Small intestine (tissue), 7 donors: ENCODE data around the gene EXOSC9. TPM values are rescaled to one million over a fixed set of nuclear protein-coding genes. Genes with fewer than 3 reads are reported as not detected.

Source experiments
- DNase-seq, 2 donors: peaks; one replicate each; pipeline versions ENCODE4 v3.0.0 to v3.0.0-alpha.2; 2013
- FAIRE-seq: peaks from 2 replicates; lab custom pipeline; 2012; peaks lifted over from hg19 to GRCh38; lab: Jason Lieb, UNC
- H3K27ac ChIP-seq, 3 donors: one replicate each; pipeline ENCODE4 v1.5.1; 2013; ENCODE audit warnings: low read length in 2 of 3, mild to moderate bottlenecking in 2 of 3, control low read depth in 1 of 3, inconsistent platforms in 1 of 3, low read depth in 1 of 3, moderate library complexity in 1 of 3
- H3K27me3 ChIP-seq, 3 donors: one replicate each; pipeline ENCODE4 v1.6.1; 2013; ENCODE audit warnings: low read length in 3 of 3, inconsistent platforms in 1 of 3; ENCODE audit not compliant: control insufficient read depth in 3 of 3, insufficient read depth in 3 of 3
- H3K36me3 ChIP-seq, 3 donors: one replicate each; pipeline ENCODE4 v1.6.1; 2013; ENCODE audit warnings: low read length in 3 of 3, inconsistent platforms in 1 of 3, low read depth in 1 of 3, mild to moderate bottlenecking in 1 of 3, moderate library complexity in 1 of 3; ENCODE audit not compliant: control insufficient read depth in 3 of 3, insufficient read depth in 2 of 3
- H3K4me1 ChIP-seq, 3 donors: one replicate each; pipeline ENCODE4 v1.6.1; 2013; ENCODE audit warnings: low read length in 2 of 3, inconsistent platforms in 1 of 3, low read depth in 1 of 3, mild to moderate bottlenecking in 1 of 3, moderate library complexity in 1 of 3; ENCODE audit not compliant: control insufficient read depth in 3 of 3, insufficient read depth in 2 of 3
- H3K4me3 ChIP-seq, 3 donors: one replicate each; pipeline ENCODE4 v1.5.1; 2013; ENCODE audit warnings: low read length in 3 of 3, control low read depth in 1 of 3, inconsistent platforms in 1 of 3, low read depth in 1 of 3, mild to moderate bottlenecking in 1 of 3, moderate library complexity in 1 of 3
- H3K9me3 ChIP-seq, 2 donors: one replicate each; pipeline ENCODE4 v1.6.1; 2013; ENCODE audit warnings: low read depth in 1 of 2, low read length in 1 of 2; ENCODE audit not compliant: control insufficient read depth in 2 of 2, insufficient read depth in 1 of 2
- WGBS, 3 donors: extraction: QIAGEN DNeasy Blood & Tissue Kit; methylation state at CpG; one replicate each; pipeline ENCODE4 v1.1.7; 2013; 5-methylcytosine and 5-hydroxymethylcytosine counted together
- polyA plus RNA-seq, 4 donors: library from polyadenylated mRNA; stranded (reverse) in 3 of 4; unstranded in 1 of 4; fragments of 200-250 nt in 3 of 4; fragments of 120-200 nt in 1 of 4; gene quantifications; one replicate each; pipeline versions ENCODE4 v1.2.1 to v1.2.3, GENCODE V29; 2013
- donor health status: healthy with polysubstance abuse.
- donor health status: control.
- donor health status: control.
- donor health status: Bipolar disorder and iron deficiency.
- donor health status: healthy.

Gene EXOSC9
- polyA plus RNA-seq, 4 donors, result 9.8 to 24.1 (median 17.1) TPM

- Histone ChIP-seq H3K27ac (no peak overlapping the region), H3K36me3 (peaks cover 0 to 23% (median 0%) of the 10 kb centered on the region in 3 donors), H3K4me3 (no peak overlapping the region), H3K4me1 (no peaks in the 10 kb centered on the region), H3K9me3 (no peaks in the 10 kb centered on the region), H3K27me3 (no peaks in the 10 kb centered on the region)
- DNase-seq (no peak), FAIRE-seq (no peak)
Measured at GRCh38 chr4:121838136-121838535, 37.0 kb downstream of the EXOSC9 start.

GRCh38 chr4:121842862-121843261 is 41.7 kb downstream of the EXOSC9 start:
- Histone ChIP-seq H3K9me3 (no peaks in the 10 kb centered on the region), H3K27me3 (no peaks in the 10 kb centered on the region), H3K4me3 (no peak overlapping the region), H3K4me1 (no peaks in the 10 kb centered on the region), H3K36me3 (peaks cover 0 to 18% (median 7%) of the 10 kb centered on the region in 3 donors), H3K27ac (no peak overlapping the region)
- DNase-seq (no peak), FAIRE-seq (no peak)
- 95 to 96% (median 96%) methylated on average over 4 of the region's 4 CpGs for WGBS, 3 donors

DNA sequence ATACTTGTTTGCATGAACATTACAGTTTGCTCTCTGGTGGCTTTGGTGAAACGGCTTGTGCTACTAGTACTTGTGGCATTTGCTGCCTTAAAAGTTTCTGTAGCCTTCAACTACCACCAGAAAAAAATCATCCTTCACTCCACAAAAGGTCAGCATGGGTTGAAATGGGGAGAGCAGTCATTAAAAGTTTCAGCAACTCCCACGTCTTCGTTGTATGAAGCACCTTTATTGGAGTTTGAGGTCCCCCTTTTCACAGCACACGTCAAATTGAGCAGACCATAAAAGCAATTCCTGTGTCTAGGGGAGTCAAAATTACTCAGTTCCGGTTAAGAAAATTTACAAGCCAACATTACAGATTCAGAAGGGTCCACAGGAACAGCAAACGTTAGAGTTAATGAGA is 45.5 kb downstream of the EXOSC9 start:
- Histone ChIP-seq H3K4me1 (no peaks in the 10 kb centered on the region), H3K9me3 (no peaks in the 10 kb centered on the region), H3K27ac (no peak overlapping the region), H3K36me3 (peaks cover 0 to 16% (median 7%) of the 10 kb centered on the region in 3 donors), H3K27me3 (no peaks in the 10 kb centered on the region), H3K4me3 (no peak overlapping the region)
- no peak for DNase-seq
- 82 to 94% (median 86%) methylated on average over 6 of the region's 6 CpGs for WGBS, 3 donors
- no peak for FAIRE-seq

- peaks cover 3 to 14% (median 10%) of the 10 kb centered on the region in 3 donors for H3K36me3 ChIP-seq
- WGBS, 3 donors, result 93 to 97% (median 94%) methylated on average over 1 of the region's 1 CpG
Measured at GRCh38 chr4:121851354-121851753, 50.2 kb downstream of the EXOSC9 start.

GRCh38 chr4:121860121-121860520 is 59.0 kb downstream of the EXOSC9 start:
- Histone ChIP-seq H3K36me3 (peaks cover 2 to 11% (median 4%) of the 10 kb centered on the region in 3 donors), H3K27me3 (no peaks in the 10 kb centered on the region), H3K9me3 (no peaks in the 10 kb centered on the region), H3K4me1 (no peaks in the 10 kb centered on the region), H3K4me3 (no peak overlapping the region), H3K27ac (no peak overlapping the region)
- no peak for DNase-seq
- FAIRE-seq, result no peak

More at GRCh38 chr4:121851354-121851753, 50.2 kb downstream of the EXOSC9 start:
- Histone ChIP-seq H3K27me3 (no peaks in the 10 kb centered on the region), H3K9me3 (no peaks in the 10 kb centered on the region), H3K4me3 (no peak overlapping the region), H3K4me1 (no peaks in the 10 kb centered on the region), H3K27ac (no peak overlapping the region)
- FAIRE-seq (no peak), DNase-seq (no peak)

DNA sequence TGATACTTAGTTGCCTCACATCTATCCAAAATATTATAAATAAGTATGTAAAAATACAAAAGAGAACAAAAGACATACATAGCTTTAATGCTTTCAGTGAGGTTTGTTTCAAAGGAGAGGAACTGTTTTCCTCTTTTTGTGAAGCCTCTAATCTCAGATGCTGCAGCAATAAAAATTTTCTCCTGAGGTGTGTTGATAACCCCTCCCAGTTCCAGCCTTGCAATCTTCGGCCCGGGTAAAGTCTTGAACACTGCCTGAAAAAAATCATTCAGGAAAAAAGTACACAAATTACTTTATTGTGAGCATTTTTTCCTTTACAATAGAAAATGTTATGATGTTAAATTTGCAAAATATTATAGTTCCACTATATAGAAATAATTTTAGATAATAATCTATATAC is 60.3 kb downstream of the EXOSC9 start:
- no peaks in the 10 kb centered on the region for H3K9me3 ChIP-seq
- peaks cover 0 to 12% (median 4%) of the 10 kb centered on the region in 3 donors for H3K36me3 ChIP-seq
- H3K4me1 ChIP-seq, result no peaks in the 10 kb centered on the region
- no peaks in the 10 kb centered on the region for H3K27me3 ChIP-seq
- FAIRE-seq (no peak), DNase-seq (peak; percentile 59 to 80)
- WGBS, 3 donors, result 18 to 66% (median 49%) methylated on average over 2 of the region's 2 CpGs
- H3K4me3 ChIP-seq, result no peak overlapping the region
- peak overlapping the region in 1 of 3 donors; percentile 47 for H3K27ac ChIP-seq

GRCh38 chr4:121863799-121864198 is 62.7 kb downstream of the EXOSC9 start:
- no peaks in the 10 kb centered on the region for H3K27me3 ChIP-seq
- FAIRE-seq, result no peak
- peaks cover 0 to 4% (median 4%) of the 10 kb centered on the region in 3 donors for H3K36me3 ChIP-seq
- H3K27ac ChIP-seq, result no peak overlapping the region
- 88% methylated on average over 7 of the region's 7 CpGs for WGBS, 3 donors
- no peak overlapping the region for H3K4me3 ChIP-seq
- no peak for DNase-seq
- no peaks in the 10 kb centered on the region for H3K4me1 ChIP-seq
- no peaks in the 10 kb centered on the region for H3K9me3 ChIP-seq

Other genes with a start within 250 kb of the EXOSC9 start
- gene ANXA5, start 104.3 kb upstream of the EXOSC9 start, polyA plus RNA-seq, result 100 to 1,000 TPM in 3 of 4 donors, 10 to 100 TPM in 1; 85.7 to 281 (median 152) TPM
- under 1 TPM in 2 of 4 donors, not detected in 2; 0.13 to 0.19 TPM for gene SMIM43, start 36.2 kb upstream of the EXOSC9 start, polyA plus RNA-seq
- gene CCNA2, start 22.6 kb downstream of the EXOSC9 start, polyA plus RNA-seq, result 10 to 100 TPM in 2 of 4 donors, 1 to 10 TPM in 2; 2.2 to 29.8 (median 14.0) TPM
- 10 to 100 TPM in 1 of 4 donors, 1 to 10 TPM in 3; 3.5 to 15.2 (median 7.8) TPM for gene BBS7, start 69.2 kb downstream of the EXOSC9 start, polyA plus RNA-seq
- under 1 TPM in 3 of 4 donors, not detected in 1; 0.09 to 0.72 (median 0.22) TPM for gene TRPC3, start 150.7 kb downstream of the EXOSC9 start, polyA plus RNA-seq